ENCODE measurements around the gene SLC8A3. TPM values are rescaled to one million over a fixed set of nuclear protein-coding genes. Genes with fewer than 3 reads are reported as not detected.
"Not testable (repeated sequence)": the region's sequence is repeated elsewhere in the genome, so short reads cannot be mapped to it uniquely, and the experiment has no call there.

The SLC8A3 gene
- 48.7 TPM for total RNA-seq

GRCh38 chr14:70188659-70189455 is at the start of gene SLC8A3:
Gene SLC8A3 (minus strand): TSS chr14:70188951. CDS start chr14:70168422, 20,529 bp downstream.
- DNase-seq = peak; percentile 81

- DNase-seq = no peak
Measured at GRCh38 chr14:70237710-70238109, 49.0 kb upstream of the SLC8A3 start.

- DNase-seq = no peak
Measured at GRCh38 chr14:70234066-70234950, 45.6 kb upstream of the SLC8A3 start.

- DNase-seq = not testable (repeated sequence)
Measured at GRCh38 chr14:70231756-70232544, 43.2 kb upstream of the SLC8A3 start.

GRCh38 chr14:70229877-70230640 is 41.3 kb upstream of the SLC8A3 start:
- not testable (repeated sequence) for DNase-seq

- DNase-seq = no peak
Measured at GRCh38 chr14:70213721-70214282, 25.1 kb upstream of the SLC8A3 start.

GRCh38 chr14:70212752-70213151 is 24.0 kb upstream of the SLC8A3 start:
- DNase-seq = no peak

- DNase-seq = no peak
Measured at GRCh38 chr14:70208380-70208779, 19.6 kb upstream of the SLC8A3 start.

GRCh38 chr14:70203686-70204085 is 14.9 kb upstream of the SLC8A3 start:
- DNase-seq = no peak

- no peak for DNase-seq
Measured at GRCh38 chr14:70201994-70202393, 13.2 kb upstream of the SLC8A3 start.

- DNase-seq = no peak
Measured at GRCh38 chr14:70193396-70193795, 4.6 kb upstream of the SLC8A3 start.

GRCh38 chr14:70192915-70193314 is 4.2 kb upstream of the SLC8A3 start:
- DNase-seq = no peak

GRCh38 chr14:70190156-70190555 is 1.4 kb upstream of the SLC8A3 start:
- DNase-seq = no peak

- no peak for DNase-seq
Measured at GRCh38 chr14:70189456-70190077, 816 bp upstream of the SLC8A3 start.

- DNase-seq = peak; percentile 27
Measured at GRCh38 chr14:70188322-70188658, 461 bp downstream of the SLC8A3 start.

- peak; percentile 25 for DNase-seq
Measured at GRCh38 chr14:70186900-70187451, 1.8 kb downstream of the SLC8A3 start.

GRCh38 chr14:70183991-70184390 is 4.8 kb downstream of the SLC8A3 start:
- no peak for DNase-seq

GRCh38 chr14:70181276-70181675 is 7.5 kb downstream of the SLC8A3 start:
- no peak for DNase-seq

GRCh38 chr14:70180718-70181117 is 8.0 kb downstream of the SLC8A3 start:
- no peak for DNase-seq

GRCh38 chr14:70177081-70177800 is 11.5 kb downstream of the SLC8A3 start:
- no peak for DNase-seq

Measured in occipital lobe (tissue), 2 donors.